SHP77 treated with DMSO at 0.1 percent for 48 hours (cell line): Measurements from ENCODE around the gene CCDC71.

Experiments used
- DNase-seq: peaks from one replicate; lab custom pipeline; 2025; lab: John Stamatoyannopoulos, UW

Gene CCDC71

DNA sequence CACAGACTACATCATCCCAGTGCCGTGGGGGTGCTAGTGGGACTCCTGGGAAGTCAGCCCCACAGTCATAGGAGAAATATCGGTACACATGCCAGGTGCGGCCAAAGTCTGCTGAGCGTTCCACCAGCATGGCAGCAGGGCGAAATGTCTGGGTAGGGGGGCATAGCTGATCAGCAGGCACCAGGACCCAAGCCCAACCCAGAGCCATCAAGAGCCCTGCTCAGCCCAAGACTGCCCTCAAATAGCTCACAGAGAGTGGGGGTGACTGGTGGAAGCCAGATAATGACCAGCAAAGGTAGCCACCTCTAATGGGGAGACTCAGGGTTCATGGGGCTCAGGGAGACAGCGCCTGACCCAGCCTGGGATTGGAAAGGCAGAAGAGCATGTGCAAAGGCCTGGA lies 34.6 kb downstream of the CCDC71 start:
- no peak for DNase-seq

DNA sequence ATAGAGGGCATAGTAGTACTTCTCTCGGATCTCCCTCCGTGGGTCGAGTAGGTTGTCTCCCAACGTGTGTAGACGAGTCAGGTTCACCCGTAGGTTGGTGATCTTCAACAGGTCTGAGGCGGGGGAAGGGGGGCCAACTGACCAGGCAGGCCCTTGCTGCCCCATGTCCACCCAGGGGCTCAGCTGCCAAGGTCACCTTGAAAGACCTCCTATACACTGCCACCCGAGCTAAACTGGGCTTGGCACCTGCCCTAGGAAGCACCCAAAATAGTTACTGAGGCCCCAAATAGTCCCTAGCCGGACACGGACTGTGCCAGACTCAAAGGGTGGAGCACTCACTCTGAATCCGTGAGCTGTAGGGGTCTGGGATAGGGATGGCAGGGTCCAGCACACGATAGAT lies 35.1 kb downstream of the CCDC71 start:
- no peak for DNase-seq

DNA sequence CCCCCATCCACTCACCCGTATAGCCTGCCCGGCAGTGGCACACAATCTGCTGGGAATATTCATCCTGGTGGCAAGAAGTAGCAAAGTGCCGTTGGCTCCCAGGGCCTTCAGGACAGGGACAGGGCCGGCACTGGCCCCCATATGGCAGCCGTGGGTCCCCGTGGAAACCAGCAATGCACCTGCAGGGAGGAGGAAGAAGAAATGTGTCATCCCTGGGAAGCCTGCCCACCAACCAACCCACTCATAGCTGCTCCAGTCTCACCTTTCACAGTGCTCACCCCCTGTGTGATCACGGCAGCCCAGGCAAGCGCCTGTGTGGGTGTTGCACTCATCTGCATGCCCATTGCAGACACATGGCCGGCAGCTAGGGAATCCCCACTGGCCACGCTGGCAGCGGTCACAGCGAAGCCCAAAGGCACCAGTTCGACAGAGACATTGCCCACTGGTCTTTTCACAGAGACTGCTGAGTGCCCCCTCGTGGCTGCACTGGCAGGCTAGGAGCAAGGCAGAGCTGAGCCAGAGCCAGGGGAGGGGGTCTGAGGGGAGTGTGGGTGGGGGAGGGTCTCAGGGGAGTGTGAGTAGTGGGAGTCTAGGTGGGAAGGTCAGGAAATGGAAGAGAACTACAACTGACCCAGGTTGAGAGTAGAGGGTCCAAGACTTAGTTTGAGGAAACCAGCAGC lies 41.0 kb downstream of the CCDC71 start:
- no peak for DNase-seq

DNA sequence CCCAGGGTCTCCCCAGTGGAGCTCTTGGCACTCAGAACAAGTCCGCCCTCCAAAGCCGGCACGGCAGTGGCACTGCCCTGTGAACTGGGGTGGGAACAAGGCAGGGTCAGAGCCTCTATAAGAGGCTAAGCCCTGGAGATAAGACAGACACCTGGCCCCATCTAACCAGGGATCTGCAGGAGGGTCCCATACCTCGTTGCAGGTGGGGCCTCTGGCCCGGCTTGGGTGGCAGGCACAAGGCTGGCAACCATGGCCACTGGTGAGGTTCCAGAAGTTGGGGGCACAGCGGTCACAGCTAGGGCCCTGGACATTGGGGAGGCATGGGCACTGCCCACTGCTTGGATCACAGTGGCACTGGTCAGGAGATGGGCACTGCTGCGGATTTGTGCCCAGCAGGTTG lies 41.9 kb downstream of the CCDC71 start:
- DNase-seq = no peak

DNA sequence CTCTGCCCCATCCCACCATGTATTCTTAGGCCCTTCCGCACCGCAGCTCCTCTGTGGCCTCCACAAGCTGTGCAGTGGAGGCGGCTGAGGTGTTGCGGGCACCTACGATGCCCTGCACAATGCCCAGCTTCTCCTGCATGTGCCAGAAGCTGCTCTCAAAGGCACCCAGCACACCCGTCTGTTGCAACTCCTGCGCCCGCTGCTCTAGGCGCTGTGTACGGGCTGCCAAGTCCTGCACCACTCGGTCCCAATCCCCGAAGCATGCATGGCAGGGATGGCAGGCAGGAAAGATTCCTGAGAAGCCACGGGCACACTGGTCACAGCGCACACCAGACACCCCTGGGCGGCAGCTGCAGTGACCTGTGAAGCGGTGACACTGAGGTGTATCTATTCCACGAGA lies 42.4 kb downstream of the CCDC71 start:
- DNase-seq = no peak

DNA sequence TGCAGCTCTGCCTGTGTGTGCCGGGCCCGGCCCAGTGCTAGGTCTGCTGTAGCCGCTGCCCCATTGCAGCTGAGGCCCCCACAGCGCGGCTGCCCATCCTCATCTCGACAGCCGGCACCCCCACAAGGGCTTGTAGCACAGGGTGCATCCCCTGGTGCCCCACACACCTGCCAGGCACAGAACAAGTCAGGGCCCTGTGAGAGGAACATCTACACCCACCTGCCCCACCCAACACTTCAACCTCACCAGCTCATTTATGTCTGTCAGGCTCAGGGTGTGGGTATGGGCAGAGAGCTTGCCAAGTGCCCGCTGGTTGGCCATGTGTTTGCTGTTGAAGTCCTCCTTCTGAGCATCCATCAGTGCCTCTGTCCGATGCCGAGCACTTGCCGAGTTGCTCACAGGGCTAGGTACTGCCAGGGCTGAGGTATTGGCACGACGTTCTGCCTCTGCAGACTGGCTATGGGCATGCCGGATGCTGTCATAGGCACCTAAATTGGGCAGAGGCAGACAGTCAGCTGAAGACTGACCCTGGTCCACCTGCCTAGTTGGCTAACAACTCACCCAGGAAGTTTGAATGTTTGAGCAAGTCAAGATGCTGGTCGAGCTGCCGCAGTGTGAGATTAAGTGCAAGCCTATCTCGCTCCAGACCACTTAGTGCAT lies 43.1 kb downstream of the CCDC71 start:
- no peak for DNase-seq

DNA sequence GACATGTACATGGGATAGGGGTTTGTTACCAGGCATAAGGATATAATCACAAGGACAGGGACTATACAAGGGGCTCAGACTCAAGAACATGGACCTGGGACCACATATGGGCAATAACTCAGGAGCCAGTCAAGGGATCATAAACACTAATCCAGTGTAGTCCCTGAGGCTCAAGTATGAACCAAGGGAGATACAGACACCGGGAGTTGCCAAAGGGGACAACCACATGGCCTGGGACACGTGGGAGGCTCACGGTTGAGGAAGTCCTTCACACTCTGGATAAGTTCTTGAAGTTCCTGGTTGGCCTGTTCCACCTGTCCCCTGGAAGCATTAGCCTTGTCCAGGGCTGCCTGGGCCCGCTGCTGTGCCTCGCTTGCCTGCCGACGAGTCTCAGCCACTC lies 43.7 kb downstream of the CCDC71 start:
- DNase-seq = no peak

DNA sequence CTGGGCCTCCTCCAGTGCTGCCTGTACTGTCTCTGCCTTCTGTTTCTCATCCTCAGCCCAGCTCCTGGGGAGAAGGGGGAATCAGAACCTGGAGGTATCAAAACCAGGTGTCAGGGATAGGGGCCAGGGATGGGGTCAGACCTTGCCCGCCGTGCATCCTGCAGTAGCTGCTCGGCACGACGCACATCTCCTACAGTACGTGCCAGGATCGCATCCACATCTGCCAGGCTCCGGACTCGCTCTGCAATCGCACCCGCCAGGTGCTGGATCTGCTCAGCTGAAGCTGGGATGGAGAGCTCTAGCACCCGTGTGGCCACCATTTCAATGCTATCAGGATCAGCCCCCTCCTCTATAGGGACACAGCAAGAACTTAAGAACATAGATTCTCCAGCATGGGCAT lies 44.1 kb downstream of the CCDC71 start:
- DNase-seq = no peak

DNA sequence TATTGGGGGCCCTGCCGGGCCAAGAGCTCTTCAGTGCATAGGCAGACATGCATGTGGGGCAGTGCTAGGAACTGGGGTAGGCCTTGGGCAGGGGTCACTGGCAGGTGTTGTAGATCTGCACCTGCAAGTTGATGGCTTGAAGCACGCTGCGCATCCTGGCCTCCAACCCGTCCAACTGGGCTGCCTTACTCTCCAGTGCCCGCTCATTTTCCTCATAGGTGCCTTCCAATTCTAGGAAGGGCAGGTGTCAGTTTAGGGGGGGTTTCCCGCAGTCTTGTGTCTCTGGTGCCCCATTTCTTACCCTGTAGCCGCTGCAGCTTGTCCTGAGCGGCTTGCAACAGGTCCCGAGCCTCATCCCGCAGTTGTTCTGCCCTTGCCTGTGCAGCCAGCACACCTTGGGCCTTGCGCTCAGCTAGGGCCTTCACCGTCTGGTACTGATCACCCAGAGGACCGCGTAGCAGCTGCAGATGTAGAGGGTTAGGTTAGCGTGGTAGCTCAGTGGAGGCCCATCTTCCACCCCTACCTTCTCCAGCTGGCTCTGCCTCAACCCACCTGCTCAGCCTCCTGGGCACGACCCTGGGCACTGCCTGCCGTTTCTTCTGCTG lies 44.9 kb downstream of the CCDC71 start:
- DNase-seq = no peak

DNA sequence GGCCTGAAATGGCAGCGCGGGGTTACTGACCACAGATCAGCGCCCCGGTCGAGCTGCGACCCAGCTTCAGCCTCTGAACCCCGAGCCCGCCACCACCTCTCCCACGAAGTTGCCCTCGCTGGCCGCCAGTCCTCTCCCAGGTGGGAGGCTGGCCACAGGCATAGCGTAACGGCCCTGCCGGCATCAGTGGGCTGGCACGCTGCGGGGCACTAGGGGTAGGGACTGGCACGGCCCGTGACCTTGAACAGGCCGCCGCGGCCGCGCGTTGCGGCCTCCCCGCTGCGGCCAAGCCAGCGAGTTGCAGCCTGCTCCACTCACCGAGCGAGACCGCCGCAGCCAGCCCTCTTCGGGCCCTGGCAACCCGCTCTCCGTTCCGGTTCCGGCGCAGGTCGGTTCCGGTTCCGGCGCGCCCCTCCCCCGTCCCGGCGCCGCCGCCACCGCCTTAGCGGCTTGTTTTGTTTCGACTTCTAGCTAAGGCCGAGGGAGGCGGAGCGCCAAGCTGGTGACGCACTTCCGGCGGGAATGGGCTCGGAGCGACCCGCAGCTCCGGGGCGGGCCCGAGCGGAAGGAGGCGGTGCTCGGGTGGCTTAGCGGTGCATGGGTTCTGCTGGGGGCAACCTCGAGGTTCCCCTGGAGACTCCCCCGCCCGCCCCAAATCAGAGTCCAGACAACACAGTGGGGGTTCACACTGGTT lies 45.5 kb downstream of the CCDC71 start, which contains the start of gene USP19:
TSS of gene USP19 (minus strand) at position 386 of the 694 bp plus-strand sequence. CDS start 1,678 bp downstream, outside the sequence.
- DNase-seq = peak; percentile 72

DNA sequence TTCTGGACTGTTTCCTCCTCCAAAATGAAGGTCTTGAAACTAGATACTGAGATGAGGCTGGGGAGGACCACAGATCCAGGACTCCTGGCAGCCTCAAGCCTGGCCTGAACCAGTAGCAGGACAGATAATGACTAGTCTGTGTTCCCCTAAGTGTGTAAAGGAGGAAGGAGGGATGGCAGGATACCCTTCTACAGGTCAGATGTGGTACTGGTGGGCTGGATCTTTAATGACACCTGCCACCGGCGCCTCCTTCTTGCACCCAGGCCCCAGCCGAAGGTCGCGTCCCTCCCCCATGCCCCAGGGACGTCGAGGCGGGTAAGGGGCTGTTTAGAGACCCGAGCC lies 46.1 kb downstream of the CCDC71 start:
- no peak for DNase-seq

DNA sequence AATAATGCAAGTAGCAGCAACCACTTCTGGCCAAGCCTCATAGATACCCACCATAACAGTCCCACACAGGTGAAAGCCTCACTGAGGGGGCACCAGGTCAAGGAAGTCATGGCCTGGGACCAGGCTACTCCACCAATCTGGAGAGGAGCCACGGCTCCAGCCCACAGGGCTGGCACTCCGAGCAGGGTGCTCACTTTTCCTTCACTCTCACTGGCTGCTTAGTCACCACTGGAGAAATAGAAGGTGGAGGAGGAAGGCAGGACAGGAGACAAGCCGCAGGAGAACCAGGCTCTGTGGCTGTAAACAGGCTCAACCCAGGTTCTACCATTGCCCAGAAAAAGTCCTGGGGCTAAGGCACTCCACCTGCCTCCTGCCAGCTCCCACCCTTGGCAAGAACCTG lies 46.7 kb downstream of the CCDC71 start:
- DNase-seq = no peak

DNA sequence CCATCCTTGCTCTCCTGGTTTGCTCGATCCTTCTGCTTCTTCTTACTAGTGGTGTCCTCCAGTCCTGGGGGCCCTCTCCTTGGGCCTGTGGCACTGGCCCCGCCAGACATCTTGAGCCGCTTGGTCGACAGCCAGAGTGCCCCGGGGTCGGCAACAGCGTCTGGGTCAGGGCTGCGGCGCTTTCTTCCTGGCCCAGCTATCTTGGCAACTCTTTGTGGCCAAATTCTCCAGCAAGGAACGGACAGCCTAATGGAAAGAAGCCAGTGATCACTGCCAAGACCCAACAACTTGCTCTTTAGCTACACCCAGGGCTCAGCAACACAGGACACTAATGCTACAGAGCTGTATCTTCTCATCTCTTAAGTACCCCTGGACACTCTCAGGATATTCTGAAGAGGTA lies 47.1 kb downstream of the CCDC71 start:
- DNase-seq = no peak
